Activated CD8-positive, alpha-beta memory T cell treated with anti-CD3 and anti-CD28 coated beads, Interleukin-2, amount 50 U/mL, for 1 hour (primary cell): ENCODE data around the gene PPM1L.

Experiments
- DNase-seq: peaks from one replicate; pipeline ENCODE4 v3.0.0-alpha.2; 2020; ENCODE audit errors: extremely low read depth

The PPM1L gene

DNA sequence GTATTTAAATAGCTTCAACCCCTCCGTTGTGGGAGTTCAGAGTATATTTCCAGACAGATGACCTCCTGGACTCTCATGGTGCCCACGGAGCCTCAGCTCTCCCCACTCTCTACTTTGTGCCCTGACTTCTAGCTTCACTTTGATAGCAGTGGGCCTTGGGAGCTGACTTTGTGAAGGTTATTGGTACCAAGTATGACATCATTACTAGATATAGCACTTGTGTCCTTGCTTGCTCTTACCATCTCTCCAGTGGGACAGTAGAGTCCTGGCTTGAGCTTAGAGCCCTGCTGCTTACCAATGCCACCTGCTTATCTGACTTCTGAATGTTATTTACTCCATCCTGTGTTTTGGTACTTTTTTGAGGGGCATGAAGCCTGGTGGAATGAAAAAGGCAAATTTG lies 53.4 kb downstream of the PPM1L start:
- DNase-seq: no peak

DNA sequence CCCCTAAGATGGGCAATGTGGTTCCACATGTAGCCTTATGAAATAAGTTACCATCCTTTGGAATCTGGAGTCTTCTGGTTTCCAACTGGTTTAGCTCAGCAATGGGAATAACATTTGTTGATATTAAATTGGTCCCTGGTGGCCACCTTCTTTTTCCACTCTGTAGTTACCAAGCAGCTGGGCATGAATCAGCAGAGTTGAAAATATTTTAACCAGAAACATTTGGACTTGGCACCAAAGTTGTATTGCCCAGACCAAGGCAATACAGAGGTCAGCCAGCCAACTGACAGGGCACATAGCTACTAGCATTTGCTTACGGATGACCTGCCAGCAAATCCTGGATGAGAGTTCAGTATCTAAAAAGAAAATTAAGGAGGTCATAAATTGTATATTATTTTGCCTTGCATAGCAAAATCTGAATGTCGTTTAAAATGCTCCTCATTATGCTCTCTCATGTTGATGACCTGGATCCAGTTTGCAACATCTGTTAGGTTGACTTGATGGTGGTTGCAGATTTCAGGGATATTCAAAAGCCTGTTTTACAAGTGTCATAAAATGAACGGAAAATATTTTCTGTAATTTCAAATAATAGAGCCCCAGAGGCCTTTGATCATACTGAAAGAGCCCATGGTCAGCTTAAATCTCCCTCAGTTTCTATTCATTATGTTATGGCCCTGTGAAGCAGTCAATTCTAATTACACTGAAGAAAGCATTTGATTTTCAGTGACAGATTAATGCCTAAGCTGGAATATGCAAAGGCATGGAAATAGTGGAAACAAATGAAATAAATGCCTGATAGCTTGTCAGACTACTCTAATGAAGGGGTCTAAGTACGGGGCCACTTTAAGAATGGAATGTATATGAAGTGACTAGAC lies 54.6 kb downstream of the PPM1L start:
- DNase-seq: no peak

DNA sequence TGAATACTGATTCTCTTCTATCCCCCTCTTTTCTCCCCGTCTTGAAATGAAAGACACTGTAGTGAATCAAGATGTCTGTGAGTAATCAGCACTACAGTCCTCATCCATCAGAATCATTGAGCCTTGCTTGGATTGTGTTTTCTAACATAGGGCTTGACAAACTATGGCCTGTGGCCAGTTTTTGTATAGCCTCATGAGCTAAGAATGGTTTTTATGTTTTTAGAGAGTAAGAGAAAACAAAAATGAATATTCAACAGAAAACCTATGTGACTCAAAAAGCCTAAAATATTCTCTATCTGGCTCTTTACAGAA lies 55.2 kb downstream of the PPM1L start:
- no peak for DNase-seq

DNA sequence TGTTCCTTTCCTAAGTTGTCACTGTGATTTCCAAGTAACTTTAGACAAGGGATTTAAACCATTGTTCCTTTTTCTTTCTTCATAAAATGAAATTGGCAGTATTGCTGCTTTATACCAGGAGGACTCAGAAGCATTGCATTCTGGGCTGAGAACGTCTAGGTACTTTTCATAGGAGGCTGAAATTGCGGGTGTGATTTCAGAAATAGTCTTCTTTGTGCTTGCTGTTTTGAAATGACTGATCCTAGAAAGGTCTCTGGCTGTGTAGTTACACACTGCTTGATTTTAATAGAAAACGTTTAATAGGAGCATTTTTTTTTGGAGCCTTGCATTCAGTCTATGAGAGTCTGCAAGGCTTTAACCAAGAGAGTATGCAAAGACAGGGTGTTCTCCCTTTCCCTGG lies 56.3 kb downstream of the PPM1L start:
- no peak for DNase-seq

DNA sequence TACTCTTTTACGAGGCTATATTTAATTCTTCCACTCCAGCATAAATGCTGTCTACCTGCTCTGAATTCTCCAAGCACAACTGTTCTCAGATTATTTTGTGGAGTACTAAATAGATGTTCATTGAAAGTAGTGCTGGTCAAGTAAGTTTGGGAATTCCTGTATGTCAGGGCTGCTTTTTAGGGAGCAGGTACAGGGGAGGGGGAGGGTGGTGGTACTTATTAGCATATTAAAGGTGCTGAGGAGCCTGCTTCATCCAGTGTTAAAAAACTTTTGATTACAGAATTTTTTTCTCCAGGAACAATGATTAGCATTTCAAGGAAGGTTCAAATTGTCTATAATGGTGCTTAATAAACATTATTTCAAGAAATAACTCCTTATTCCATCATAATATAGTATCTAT lies 59.2 kb downstream of the PPM1L start:
- no peak for DNase-seq

DNA sequence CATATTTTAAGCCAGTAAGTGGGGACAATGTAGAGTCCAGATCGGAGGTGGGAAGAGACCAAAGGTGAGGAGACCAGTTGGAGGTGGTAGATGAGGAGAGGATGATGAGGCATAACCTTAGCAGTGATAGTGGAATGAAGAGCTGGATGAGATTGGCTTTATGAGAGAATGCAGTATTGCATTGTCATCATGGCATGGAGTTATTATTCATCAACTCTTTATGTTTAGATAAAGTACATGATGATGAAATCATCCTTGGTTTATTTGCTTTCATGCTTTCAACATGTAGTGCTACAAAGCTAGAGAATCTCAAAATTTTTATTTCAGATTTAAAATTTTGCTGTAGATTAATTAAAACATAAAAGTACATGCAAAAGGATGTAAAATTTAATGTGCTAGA lies 64.0 kb downstream of the PPM1L start:
- DNase-seq: no peak

DNA sequence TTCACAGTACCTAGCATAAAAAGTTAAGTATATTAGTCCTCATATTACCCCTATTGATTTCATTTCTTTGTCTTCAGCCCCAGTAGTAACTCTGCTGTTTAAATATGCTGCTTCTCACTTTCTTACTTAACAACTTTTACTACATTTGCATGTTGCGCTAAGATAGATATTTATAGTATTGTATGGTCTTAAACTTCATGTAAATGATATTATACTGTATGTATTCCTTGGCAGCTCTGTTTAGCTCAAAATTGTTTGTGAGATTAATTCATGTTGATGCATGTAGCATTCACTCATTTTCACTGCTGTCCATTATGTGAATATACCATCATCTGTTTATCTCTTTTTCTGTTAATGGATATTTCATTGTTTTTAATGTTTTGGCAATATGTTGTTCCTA lies 64.4 kb downstream of the PPM1L start:
- DNase-seq: no peak

DNA sequence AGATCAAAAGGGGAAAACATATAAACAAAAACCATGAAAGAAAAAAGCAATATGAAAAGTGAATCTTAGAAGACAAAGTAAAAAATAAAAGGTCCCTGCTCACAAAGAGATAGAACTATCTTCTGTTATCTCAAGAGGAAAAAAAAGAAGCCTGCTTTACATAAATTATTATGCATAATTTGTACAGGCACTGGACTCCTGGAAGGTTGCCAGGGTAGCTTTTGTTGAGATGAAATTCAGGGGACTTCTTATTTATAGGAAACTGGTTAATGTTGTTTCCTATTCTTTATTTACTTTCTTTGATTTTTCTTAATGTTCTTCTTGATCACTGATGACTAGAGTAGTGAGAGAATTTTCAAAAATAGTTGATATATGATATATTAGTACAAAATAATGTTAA lies 66.9 kb downstream of the PPM1L start:
- no peak for DNase-seq

DNA sequence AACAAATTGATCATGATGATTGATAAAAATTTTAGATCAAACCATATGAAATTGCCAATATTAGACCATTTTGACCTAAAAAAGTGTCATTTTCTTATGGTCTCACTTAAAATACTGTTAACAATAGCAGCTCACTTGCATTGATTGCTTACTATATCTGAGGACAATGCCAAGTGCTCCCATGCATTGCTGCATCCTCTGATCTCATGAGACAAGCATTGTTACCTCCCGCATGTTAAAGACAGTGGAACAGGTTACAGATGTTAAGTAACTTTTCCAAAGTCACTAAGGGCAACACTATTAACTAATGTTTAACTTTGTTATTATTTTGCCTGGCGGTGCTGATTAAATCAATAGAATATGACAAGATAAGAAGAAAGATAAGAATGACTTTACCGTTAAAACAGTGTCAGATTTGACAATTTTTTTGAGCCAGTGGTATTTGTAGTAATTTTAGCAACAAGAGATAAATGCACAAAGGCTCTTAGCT lies 69.3 kb downstream of the PPM1L start:
- no peak for DNase-seq

DNA sequence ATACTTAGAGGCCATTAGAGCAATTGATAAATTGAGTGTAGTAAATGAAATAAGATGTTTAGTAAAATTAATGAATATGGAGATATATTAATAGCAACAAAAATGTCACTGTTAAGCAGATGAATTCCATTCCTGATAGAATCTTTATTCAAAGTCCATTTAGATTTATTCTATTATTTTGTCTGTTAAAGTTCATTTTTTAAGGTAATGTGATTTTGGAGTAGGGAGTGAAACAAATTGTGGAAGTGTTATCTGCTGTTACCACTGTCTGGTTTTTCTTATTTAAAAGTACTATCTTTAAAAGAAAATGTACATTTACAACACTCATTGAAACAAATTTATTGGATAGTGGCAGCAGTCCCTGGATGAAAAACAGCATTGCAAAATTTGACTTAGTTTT lies 70.4 kb downstream of the PPM1L start:
- no peak for DNase-seq

DNA sequence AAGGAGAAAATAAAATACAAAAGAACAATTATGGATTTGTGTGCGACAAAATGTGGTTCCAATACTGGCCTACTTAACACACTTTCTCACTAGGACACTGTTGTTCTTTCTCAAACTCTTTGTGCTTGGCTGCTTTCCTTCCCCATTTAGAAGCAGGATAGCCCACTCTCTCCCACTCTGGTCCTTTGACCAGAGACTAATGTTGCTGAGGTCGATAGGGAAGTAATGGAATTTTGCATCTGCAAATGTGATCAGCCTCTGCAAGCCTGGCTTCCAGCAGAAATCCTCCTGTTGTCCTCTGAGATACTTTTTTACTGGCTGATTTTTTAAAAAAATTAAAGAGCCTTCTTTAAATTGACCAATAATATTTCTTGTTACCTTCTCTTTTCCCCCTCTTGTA lies 71.0 kb downstream of the PPM1L start:
- DNase-seq: no peak

DNA sequence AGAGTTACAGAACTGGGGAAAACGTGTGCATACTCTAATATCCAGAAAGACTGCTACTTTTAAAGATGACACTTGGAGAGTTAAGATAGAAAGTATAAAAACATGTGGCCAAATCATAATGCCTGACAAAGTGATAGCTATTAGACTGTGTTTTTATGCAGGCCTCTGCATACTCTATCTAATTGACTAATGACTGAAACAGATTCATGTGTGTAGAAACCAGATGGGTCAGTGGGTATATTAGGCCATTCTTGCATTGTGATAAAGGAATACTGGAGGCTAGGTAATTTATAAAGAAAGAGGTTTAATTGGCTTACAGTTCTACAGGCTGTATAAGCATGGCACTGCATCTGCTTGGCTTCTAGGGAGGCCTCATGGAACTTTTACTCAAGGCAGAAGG lies 71.5 kb downstream of the PPM1L start:
- DNase-seq: no peak

DNA sequence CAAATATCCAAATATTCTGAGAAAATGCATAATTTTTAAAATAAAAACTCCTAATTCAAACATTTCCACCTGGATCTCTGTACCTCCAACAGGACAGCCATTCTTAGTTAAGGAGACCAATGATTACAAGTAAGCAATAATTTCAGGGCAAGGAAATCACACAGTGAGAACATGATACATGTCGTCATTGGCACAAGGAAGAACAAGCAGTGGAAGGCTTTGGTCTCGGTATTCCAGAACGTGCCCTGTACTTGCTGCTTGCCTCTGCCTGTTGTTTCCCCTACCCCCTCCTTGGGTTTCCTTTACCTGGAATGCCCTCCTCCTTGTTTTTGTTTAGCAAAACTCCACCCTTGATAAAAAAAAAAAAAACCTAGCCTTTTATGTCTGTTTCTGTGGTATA lies 72.8 kb downstream of the PPM1L start:
- DNase-seq: no peak

DNA sequence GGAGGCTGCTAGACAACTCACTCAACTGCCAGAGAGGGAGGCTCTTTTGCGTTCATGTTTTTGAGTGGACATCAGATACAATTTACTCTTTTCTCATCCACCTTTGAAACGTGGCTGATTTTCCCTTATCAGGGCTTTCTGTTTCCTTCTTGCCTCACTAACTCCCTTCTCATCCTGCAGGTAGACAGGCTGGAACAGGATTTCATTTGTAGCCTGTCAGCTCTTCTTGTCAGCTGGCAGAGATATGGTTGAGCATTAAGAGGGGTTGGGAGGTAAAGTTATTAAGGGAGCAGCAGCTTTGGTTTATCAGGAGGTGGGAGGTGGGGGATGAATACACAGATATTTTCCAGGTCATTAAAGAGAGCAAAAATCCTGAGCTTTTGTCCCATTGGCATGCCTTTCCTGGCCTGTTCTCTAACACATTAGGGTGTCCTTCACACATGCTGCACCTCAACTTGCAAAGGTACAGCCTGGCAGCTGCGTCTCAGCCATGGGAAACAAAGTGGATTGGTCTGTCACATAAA lies 73.5 kb downstream of the PPM1L start:
- no peak for DNase-seq

DNA sequence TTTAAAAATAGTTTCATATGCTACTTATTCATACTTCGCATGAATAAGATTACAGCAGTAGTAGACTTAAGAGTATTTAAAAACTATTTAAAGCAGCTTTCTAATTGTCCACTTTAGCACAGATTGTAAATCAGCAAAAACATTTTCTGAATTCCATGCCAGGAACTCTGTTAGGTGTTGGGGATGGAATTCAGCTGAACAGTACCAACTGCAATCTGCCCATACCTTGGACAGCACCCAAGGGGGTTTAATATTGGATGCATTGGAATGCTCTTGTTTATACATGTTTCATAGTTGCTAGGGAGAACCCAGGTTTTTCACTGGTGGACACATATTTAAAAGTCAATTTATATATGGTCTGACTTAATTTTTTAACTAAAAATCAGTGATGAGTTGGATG lies 74.8 kb downstream of the PPM1L start:
- DNase-seq: no peak

DNA sequence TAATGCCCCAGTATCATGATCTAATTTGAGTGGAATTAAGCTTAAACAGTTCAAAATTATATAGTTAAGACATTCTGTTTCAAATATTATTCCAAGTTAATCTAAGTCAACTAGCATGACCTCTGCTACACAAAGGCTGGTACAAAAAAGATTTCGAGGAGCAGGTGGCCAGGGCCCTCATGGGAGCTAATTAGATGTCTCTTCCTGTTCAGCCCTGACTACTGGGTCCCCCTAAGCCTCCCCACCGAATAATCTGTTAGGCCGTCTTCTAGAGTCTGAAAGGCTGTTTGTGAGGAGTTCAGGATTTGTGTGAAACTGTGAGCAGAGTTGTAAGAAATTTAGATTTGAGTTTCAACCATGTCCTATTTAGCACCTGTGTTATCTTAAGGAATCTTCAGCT lies 75.4 kb downstream of the PPM1L start:
- DNase-seq: no peak

DNA sequence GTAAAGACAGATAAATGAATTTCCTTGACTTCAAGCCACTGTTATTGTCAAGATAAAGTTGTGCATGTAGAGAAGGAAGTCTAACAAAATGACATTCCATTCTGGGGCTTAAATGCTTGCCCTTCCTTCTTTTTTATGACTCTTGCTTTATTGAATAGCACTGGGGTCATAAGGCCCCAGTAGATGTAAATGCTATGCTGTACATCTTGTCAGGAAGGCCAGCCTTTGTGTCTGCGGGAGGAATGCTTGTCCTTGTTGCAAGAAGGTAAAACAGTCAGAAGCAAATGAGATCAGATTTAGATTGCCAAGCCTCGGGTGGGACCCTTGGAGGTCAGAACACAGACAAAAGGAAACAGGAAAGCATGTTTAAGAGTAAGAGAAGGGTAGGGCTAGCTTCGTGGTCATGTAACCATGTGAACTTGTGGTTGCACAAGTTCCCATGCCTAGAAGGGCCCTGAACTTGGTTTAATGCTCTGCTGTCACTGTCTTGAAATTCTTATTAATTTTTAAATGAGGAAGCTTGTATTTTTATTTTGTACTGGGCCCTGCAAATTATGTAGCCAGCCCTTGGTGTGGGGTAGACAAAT lies 81.5 kb downstream of the PPM1L start:
- no peak for DNase-seq

DNA sequence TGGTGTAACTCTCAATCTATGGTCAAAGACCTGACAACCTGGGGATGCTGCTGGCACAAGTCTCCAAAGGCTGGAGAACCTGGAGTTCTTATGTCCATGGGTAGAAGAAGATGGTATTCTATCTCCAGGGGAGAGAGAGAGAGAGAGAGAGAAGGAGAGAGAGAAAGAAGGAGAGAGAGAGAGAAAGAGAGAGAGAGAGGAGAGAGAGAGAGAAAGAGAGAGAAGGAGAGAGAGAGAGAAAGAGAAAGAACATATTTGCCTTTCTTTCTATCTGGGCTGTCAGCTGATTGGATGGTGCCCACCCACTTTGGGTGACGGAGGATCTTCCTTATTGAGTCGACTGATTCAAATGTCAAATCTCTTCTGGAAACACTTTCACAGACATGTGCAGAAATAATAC lies 84.6 kb downstream of the PPM1L start:
- no peak for DNase-seq

DNA sequence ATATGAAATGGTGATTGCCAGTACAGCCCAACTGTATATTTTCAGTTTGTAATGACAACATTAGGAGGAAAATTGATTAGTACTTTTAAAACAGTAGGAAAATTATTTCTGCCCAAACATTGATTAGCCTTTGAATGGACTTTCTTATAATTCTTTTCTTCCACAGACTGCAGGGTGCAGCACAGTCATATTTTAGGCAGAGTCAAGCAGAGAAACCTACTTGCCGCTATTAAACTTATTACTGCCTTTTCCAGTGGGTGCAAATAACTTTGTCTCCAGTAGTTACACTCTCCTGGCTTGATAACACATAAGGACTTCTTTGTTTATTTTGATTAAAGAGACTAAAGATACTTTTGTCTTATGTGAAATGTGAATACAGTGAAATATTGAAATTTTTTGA lies 85.4 kb downstream of the PPM1L start:
- no peak for DNase-seq

DNA sequence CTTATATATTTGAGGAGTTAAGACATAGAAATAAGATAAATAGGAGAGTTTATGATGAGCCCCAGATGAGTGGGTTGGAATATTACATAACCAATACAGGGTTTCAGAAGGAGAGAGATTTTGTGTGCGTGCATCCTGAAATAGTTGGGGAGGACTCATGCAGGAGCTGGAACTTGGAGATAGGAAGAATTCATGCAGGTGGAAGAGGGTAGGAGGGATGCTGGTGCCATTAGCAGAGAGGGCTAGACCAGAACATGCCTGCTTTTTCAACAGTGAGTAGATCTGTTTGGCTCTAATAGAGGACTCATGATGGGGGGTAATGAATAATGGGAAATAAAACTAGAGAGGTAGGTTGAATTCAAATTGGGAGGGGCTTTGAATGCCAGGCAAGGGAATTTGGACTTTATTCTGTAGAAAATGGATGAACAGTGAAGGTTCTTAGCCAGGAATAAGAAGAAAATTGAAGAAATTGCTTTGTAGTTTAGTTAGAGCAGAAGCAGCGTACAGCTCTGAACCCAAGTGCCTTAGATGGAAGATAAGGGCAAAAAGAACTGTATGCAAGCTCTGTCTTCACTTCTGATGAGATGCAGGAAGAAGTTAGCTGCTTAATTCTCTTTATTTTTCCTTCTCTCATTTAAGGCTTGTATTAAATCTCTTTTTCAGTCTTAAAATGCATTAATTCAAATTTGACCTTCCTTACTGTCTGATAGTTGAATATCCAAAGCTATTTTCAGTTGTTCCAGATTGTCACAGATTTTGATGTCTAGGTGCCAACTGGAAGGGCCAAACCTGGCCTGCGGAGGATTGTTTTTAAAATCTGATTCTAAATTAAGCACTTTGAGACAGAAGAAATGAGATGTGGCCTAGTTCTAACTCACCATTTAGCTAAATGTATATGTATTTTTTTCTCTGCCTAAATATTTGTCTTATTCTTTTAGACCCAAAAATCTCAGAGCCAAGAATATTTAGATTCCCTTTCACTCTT lies 86.3 kb downstream of the PPM1L start:
- DNase-seq: no peak

DNA sequence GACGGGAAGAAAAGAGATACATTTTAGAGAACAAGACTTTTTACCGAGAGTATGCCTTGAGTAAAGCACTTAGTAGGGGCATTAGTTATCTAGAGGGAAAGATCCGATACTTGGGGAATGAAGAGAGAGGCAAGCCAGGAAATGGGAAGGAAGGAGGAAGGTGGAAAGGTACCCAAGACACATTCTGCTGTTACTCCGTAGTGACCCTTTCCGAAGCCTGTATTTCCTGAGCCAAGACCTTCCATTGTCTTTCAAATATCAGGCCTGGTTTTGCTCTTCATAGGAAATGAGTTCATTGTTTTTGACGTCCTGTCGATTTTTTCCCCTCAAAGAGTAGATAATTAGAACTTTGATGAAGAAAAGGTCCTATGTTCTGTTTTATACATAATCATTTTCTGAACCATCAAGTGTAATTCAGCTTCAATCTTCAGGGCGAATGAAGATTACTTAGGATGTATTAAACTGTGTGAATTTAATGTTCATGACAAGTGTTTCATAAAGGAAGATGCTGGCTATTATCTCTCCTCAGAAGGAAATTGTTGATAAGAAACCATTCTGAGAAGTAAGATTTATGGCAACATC lies 95.7 kb downstream of the PPM1L start:
- DNase-seq: no peak

DNA sequence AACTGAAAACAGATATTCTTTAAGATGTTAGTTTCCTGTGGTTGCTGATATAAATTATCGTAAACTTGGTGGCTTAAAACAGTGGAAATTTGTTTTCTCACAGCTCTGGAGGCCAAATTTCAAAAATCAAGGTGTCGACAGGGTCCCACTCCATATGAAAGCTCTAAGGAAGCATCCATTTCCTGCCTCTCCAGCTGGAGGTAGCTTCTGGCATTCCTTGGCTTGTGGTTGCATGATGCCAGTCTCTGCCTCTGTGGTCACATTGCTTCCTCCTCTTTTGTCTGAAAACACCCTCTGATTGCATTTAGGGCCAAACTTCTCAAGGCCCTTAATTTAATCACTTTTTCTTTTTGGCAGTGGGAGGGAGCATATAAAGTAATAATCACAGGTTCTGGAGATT lies 96.8 kb downstream of the PPM1L start:
- DNase-seq: no peak
